Peyer's patch (tissue), 4 donors: ENCODE results near the gene PRELP. TPM values are rescaled to one million over a fixed set of nuclear protein-coding genes. Genes with fewer than 3 reads are reported as not detected.

ENCODE experiments used
- DNase-seq, 3 donors: peaks; one replicate each; pipeline ENCODE4 v3.0.0-alpha.2; 2017 to 2019
- H3K27ac ChIP-seq, 4 donors: fragments of 200-600 bp; sonication (generic); one replicate each; pipeline ENCODE4 v1.5.1; 2016 to 2019
- H3K27me3 ChIP-seq, 2 donors: fragments of 200-600 bp; sonication (generic); one replicate each; pipeline ENCODE4 v1.5.1; 2019
- H3K36me3 ChIP-seq, 3 donors: fragments of 200-600 bp; sonication (generic); one replicate each; pipeline ENCODE4 v1.5.1; 2016 to 2019
- H3K4me1 ChIP-seq, 4 donors: fragments of 200-600 bp; sonication (generic); one replicate each; pipeline ENCODE4 v1.5.1; 2016 to 2019
- H3K4me3 ChIP-seq, 4 donors: fragments of 200-600 bp; sonication (generic); 1 replicate in 3 of 4; 2 replicates in 1 of 4; pipeline ENCODE4 v1.5.1; 2016 to 2019; ENCODE audit warnings: mild to moderate bottlenecking in 1 of 4
- H3K9me3 ChIP-seq, 4 donors: fragments of 200-600 bp; sonication (generic); one replicate each; pipeline ENCODE4 v1.5.1; 2016 to 2019; ENCODE audit warnings: mild to moderate bottlenecking in 1 of 4
- POLR2A ChIP-seq, 2 donors: fragments of 450-650 bp; IDR thresholded peaks; one replicate each; pipeline ENCODE4 v1.5.1; 2017; ENCODE audit warnings: antibody characterized with exemption in 2 of 2, mild to moderate bottlenecking in 2 of 2, moderate library complexity in 2 of 2
- total RNA-seq, 4 donors: library from RNA; depleted of rRNA; stranded (reverse); fragments of >200 nt; gene quantifications; one replicate each; pipeline ENCODE4 v1.1.0, GENCODE V29; 2016
- TF ChIP-seq, protein P1 (sequence below), 6 experiments: fragments of 450-650 bp in 4 of 6; fragments of 200-600 bp in 2 of 6; sonication (generic) in 1 of 6; IDR thresholded peaks; one replicate each; pipeline ENCODE4 v1.5.1; 2017 to 2019; ENCODE audit warnings: antibody characterized with exemption in 6 of 6, mild to moderate bottlenecking in 3 of 6, moderate library complexity in 1 of 6

PRELP gene
- total RNA-seq, 4 donors from 2014 or later = 4.2 to 38.3 (median 18.0) TPM

DNA sequence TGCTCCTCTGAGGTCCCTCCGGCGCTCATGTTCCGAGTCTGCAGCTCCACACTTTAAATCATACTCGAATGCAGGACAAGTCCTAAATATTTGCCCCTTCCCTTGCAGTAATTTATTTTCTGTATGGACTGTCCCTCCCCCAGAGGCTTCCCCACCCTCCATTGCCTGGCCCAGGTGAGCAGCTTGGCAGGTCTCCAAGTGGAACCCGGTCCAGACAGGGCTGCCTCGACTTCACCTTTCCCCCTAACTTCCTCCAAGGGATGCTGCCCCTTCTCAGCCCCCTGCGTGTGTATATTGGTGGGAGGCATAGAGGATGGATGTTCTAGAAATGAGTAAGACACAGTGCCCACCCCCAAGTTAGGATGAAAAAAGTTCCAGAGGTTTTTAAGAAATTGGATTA is 12.9 kb downstream of the PRELP start:
- TF ChIP-seq, protein P1, sequence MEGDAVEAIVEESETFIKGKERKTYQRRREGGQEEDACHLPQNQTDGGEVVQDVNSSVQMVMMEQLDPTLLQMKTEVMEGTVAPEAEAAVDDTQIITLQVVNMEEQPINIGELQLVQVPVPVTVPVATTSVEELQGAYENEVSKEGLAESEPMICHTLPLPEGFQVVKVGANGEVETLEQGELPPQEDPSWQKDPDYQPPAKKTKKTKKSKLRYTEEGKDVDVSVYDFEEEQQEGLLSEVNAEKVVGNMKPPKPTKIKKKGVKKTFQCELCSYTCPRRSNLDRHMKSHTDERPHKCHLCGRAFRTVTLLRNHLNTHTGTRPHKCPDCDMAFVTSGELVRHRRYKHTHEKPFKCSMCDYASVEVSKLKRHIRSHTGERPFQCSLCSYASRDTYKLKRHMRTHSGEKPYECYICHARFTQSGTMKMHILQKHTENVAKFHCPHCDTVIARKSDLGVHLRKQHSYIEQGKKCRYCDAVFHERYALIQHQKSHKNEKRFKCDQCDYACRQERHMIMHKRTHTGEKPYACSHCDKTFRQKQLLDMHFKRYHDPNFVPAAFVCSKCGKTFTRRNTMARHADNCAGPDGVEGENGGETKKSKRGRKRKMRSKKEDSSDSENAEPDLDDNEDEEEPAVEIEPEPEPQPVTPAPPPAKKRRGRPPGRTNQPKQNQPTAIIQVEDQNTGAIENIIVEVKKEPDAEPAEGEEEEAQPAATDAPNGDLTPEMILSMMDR (IDR thresholded peaks at IDR 0.05) = no peak
- no peak for TF ChIP-seq POLR2A (IDR thresholded peaks at IDR 0.05)
- Histone ChIP-seq H3K4me3 (no peak overlapping the region), H3K4me1 (peaks cover 0 to 8% (median 2%) of the 10 kb centered on the region in 4 donors), H3K27me3 (no peaks in the 10 kb centered on the region), H3K9me3 (no peaks in the 10 kb centered on the region), H3K27ac (no peak overlapping the region), H3K36me3 (no peaks in the 10 kb centered on the region)
- DNase-seq = no peak

DNA sequence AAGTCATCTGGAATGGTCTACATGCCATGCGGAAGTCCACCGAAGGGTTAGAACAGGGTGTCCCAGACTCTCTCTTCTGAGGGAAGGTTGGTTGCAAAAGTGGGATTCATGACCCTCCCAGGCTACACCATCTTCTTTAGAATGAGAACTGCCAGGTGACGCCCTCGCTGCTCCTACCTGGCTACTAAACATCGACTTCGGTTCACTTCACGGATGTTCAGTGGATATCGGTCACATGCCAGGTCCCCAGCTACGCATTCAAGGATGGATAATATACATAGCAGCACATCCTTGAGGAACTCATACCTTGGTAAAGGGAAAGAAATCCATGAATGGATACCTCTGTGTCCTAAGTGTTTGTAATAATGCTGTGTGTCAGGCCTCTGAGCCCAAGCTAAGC is 15.0 kb downstream of the PRELP start:
- Histone ChIP-seq H3K4me1 (peaks cover 0 to 8% (median 2%) of the 10 kb centered on the region in 4 donors), H3K9me3 (no peaks in the 10 kb centered on the region), H3K27me3 (no peaks in the 10 kb centered on the region), H3K27ac (no peak overlapping the region), H3K36me3 (no peaks in the 10 kb centered on the region), H3K4me3 (no peak overlapping the region)
- no peak for DNase-seq
- TF ChIP-seq, protein P1 (IDR thresholded peaks at IDR 0.05) = no peak
- TF ChIP-seq POLR2A (IDR thresholded peaks at IDR 0.05) = no peak

DNA sequence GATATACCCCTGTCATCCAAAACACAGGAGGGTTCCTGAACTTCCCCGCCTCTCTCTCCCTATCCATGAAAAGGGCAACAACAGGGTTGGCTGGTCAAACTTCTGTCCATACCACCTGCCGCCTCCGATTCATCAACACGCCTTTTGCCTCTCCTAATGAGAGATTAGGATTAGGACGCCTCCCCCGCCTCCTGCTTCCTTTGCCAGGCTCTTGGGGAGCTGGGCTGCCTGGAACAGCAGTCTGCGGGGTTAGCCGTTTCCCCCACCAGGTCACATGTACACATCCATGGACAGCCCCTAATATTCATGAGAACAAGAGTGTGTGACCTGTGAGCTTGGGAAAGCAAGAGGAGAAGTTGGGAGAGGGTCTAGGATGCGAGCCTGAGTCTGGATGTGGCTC is 16.1 kb downstream of the PRELP start:
- DNase-seq = no peak
- Histone ChIP-seq H3K9me3 (no peaks in the 10 kb centered on the region), H3K4me1 (peaks cover 0 to 8% (median 2%) of the 10 kb centered on the region in 4 donors), H3K27ac (no peak overlapping the region), H3K27me3 (no peaks in the 10 kb centered on the region), H3K36me3 (no peaks in the 10 kb centered on the region), H3K4me3 (no peak overlapping the region)
- TF ChIP-seq, protein P1 (IDR thresholded peaks at IDR 0.05) = no peak

DNA sequence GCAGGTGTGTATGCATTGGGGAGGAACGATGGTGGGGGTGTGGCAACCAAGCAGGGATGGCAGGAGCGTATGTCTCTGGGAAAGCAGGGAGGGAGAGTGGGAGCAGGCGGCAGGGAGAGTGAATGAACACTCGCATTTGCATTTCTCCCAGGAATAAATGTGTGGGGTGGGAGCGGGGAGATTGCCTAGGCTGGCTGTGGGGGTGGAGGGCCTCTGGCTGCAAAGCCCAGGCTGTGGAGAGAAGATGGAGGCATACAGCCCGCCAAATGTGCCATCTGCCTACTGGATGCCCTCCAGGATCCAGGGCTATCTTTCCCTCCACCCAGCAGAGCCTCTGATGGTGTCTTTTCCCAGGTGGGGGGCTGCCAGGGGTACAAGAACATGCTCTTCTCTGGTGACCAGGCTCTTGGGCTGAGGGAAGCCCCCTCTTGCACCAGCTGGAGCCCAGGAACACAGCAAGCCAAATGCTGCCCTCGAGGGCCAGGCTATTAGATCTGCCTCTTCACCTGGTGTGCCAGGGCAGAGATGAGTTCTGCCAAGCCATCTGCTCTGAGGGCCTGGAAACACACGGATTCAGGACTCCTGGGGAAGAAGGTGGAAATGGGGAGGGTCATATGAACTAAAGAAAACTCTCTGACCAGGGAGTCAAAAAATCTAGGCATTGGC is 16.6 kb downstream of the PRELP start:
- TF ChIP-seq POLR2A (IDR thresholded peaks at IDR 0.05) = no peak
- TF ChIP-seq, protein P1 (IDR thresholded peaks at IDR 0.05) = no peak
- no peak overlapping the region for H3K27ac ChIP-seq
- no peak overlapping the region for H3K4me3 ChIP-seq
- H3K9me3 ChIP-seq = no peaks in the 10 kb centered on the region
- H3K36me3 ChIP-seq = no peaks in the 10 kb centered on the region
- H3K4me1 ChIP-seq = peaks cover 0 to 8% (median 2%) of the 10 kb centered on the region in 4 donors
- no peaks in the 10 kb centered on the region for H3K27me3 ChIP-seq
- DNase-seq = no peak

DNA sequence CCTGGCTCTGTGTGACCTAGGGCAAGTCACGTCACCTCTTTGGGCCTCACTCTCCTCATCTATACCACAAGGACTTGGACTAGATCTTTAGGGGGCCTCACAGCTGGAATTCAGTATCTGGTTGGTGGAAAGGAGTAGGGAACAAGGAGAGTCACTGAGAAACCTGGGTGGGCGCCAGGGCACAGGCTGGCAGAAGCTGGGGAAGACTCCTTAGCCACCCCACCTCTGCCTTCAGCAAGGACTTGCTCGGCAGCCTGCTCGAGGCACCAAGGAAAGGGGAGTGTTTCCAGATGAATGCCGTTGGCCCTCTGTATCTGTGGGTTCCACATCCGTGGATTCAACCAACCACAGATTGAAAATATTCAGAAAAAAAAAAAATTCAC is 17.1 kb downstream of the PRELP start:
- no peak for DNase-seq
- Histone ChIP-seq H3K36me3 (no peaks in the 10 kb centered on the region), H3K9me3 (no peaks in the 10 kb centered on the region), H3K27me3 (no peaks in the 10 kb centered on the region), H3K27ac (no peak overlapping the region), H3K4me3 (no peak overlapping the region), H3K4me1 (peaks cover 0 to 5% (median 2%) of the 10 kb centered on the region in 4 donors)
- no peak for TF ChIP-seq POLR2A (IDR thresholded peaks at IDR 0.05)
- TF ChIP-seq, protein P1 (IDR thresholded peaks at IDR 0.05) = no peak

DNA sequence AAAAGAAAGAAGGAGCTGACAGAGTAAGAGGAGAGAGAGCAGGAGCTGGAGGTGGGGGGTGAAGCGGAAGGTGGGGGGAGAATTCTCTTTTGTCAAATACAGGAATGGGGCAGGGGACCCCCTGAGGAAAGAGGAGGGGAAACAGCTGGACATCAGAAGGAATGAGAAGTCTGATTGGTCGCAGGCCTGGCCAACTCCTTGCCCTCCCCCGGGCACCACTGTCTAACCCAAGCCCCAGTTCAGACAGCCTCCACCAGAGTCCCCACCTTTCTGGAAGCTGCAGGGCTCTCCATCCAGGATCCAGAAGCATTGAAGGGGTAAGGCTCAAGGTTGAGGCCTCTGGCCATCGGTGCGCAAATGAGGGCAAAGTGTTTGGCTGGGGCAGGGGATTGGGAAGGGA is 18.3 kb downstream of the PRELP start, which contains the start of gene OPTC:
Gene OPTC, plus strand, starts transcription at position 253 of the 400 bp plus-strand sequence. CDS start 1,853 bp downstream, outside the sequence.
- Histone ChIP-seq H3K36me3 (no peaks in the 10 kb centered on the region), H3K4me3 (no peak within 1 kb of the TSS), H3K27me3 (no peaks in the 10 kb centered on the region), H3K27ac (no peak within 1 kb of the TSS), H3K9me3 (no peaks in the 10 kb centered on the region), H3K4me1 (no peaks in the 10 kb centered on the region)
- TF ChIP-seq, protein P1 (IDR thresholded peaks at IDR 0.05) = no peak
- no peak for TF ChIP-seq POLR2A (IDR thresholded peaks at IDR 0.05)
- no peak for DNase-seq
